Mucosa of descending colon (tissue), 3 donors: ENCODE measurements around the gene ZNF385B. TPM values are rescaled to one million over a fixed set of nuclear protein-coding genes. Genes with fewer than 3 reads are reported as not detected.

ENCODE experiments used
- ATAC-seq: fragments of 200-7000 bp; cut with Tn5 transposase; one replicate; pipeline ENCODE4 v1.9.1; 2020; ENCODE audit warnings: mild to moderate bottlenecking, moderate library complexity
- DNase-seq, 3 donors: peaks; one replicate each; pipeline ENCODE4 v3.0.0-alpha.2; 2020
- H3K36me3 ChIP-seq: fragments of 200-600 bp; one replicate; pipeline ENCODE4 v1.8.0; 2021; ENCODE audit warnings: low read depth, mild to moderate bottlenecking
- H3K4me1 ChIP-seq: fragments of 200-600 bp; one replicate; pipeline ENCODE4 v1.8.0; 2021; ENCODE audit warnings: low read depth, mild to moderate bottlenecking
- H3K4me3 ChIP-seq: fragments of 200-600 bp; one replicate; pipeline ENCODE4 v1.8.0; 2021; ENCODE audit warnings: mild to moderate bottlenecking
- H3K9me3 ChIP-seq: fragments of 200-600 bp; one replicate; pipeline ENCODE4 v1.8.0; 2021; ENCODE audit warnings: mild to moderate bottlenecking
- CTCF ChIP-seq: fragments of 200-600 bp; IDR thresholded peaks from one replicate; pipeline ENCODE4 v1.8.0; 2022; ENCODE audit warnings: antibody characterized with exemption, mild to moderate bottlenecking
- intact Hi-C, 2 donors: fragments of 100-400 bp; cut with DNase I in 1 of 2; cut with micrococcal nuclease in 1 of 2; formaldehyde crosslinking; loops; one replicate each; pipeline versions ENCODE4 v1.11.0 to v1.11.1; 2022; cut with DNase I, micrococcal nuclease
- total RNA-seq, 3 donors: library from RNA; stranded (reverse); fragmentation: NEBNext Ultra II Directional in 2 of 3; extraction: Animal tissue kit (Norgen Biotek cat#: 25700) in 2 of 3; gene quantifications; one replicate each; pipeline versions ENCODE4 v1.2.1 to v1.2.4, GENCODE V29; 2021 to 2023
- donor health status: DM: no; HTN: no; CAD: no; lungs with moderate emphysema.
- donor health status: DM: no; HTN: no; CAD: no.
- donor health status: DM: no; HTN: yes; CAD: no.

The ZNF385B gene
- total RNA-seq, 3 donors from 2014 or later = 1.2 to 2.2 (median 1.6) TPM

- DNase-seq (no peak), ATAC-seq (no peak)
- TF ChIP-seq CTCF = no peak
- intact Hi-C loops = no loop called here
- no peak overlapping the region for H3K4me3 ChIP-seq
- no peaks in the 10 kb centered on the region for H3K36me3 ChIP-seq
- no peaks in the 10 kb centered on the region for H3K9me3 ChIP-seq
- H3K4me1 ChIP-seq = no peaks in the 10 kb centered on the region
These were observed 209.1 kb downstream of the ZNF385B start for GRCh38 chr2:179652296-179652695.

- intact Hi-C loops = no loop called here
- Histone ChIP-seq H3K36me3 (no peaks in the 10 kb centered on the region), H3K4me1 (no peaks in the 10 kb centered on the region), H3K9me3 (no peaks in the 10 kb centered on the region), H3K4me3 (no peak overlapping the region)
- DNase-seq (no peak), ATAC-seq (no peak)
- TF ChIP-seq CTCF = no peak
These were observed 211.0 kb downstream of the ZNF385B start for GRCh38 chr2:179650420-179650819.

- Histone ChIP-seq H3K9me3 (no peaks in the 10 kb centered on the region), H3K4me1 (no peaks in the 10 kb centered on the region), H3K4me3 (no peak overlapping the region), H3K36me3 (no peaks in the 10 kb centered on the region)
- DNase-seq = no peak
- intact Hi-C loops = no loop called here
- no peak for TF ChIP-seq CTCF
- no peak for ATAC-seq
These were observed 214.4 kb downstream of the ZNF385B start for GRCh38 chr2:179646862-179647587.

- intact Hi-C loops = no loop called here
- TF ChIP-seq CTCF = no peak
- DNase-seq (no peak), ATAC-seq (no peak)
- Histone ChIP-seq H3K36me3 (no peaks in the 10 kb centered on the region), H3K4me1 (no peaks in the 10 kb centered on the region), H3K4me3 (no peak overlapping the region), H3K9me3 (no peaks in the 10 kb centered on the region)
These were observed 215.1 kb downstream of the ZNF385B start for GRCh38 chr2:179646173-179646769.

- no peaks in the 10 kb centered on the region for H3K4me1 ChIP-seq
- no peaks in the 10 kb centered on the region for H3K9me3 ChIP-seq
- no peak overlapping the region for H3K4me3 ChIP-seq
- intact Hi-C loops = no loop called here
- DNase-seq (no peak), ATAC-seq (no peak)
- no peak for TF ChIP-seq CTCF
- H3K36me3 ChIP-seq = no peaks in the 10 kb centered on the region
These were observed 216.4 kb downstream of the ZNF385B start for GRCh38 chr2:179645047-179645446.
